SK-N-MC (cell line): ENCODE measurements around the gene NUDT3.

ENCODE experiments used
- EZH2 ChIP-seq: fragments of 200-600 bp; sonication (generic); IDR thresholded peaks from one replicate; pipeline ENCODE4 v1.6.1; 2017; ENCODE audit warnings: antibody characterized with exemption
- POLR2AphosphoS5 ChIP-seq: IDR thresholded peaks from 2 replicates; pipeline ENCODE4 v1.6.1; 2012; ENCODE audit warnings: mild to moderate bottlenecking, low read depth, low read length, borderline replicate concordance

GRCh38 chr6:34378470-34378869 is 14.0 kb downstream of the NUDT3 start:
- TF ChIP-seq POLR2AphosphoS5 = no peak
- TF ChIP-seq EZH2 = no peak
